ENCODE data around the gene SH2D3C.

SH2D3C gene

DNA sequence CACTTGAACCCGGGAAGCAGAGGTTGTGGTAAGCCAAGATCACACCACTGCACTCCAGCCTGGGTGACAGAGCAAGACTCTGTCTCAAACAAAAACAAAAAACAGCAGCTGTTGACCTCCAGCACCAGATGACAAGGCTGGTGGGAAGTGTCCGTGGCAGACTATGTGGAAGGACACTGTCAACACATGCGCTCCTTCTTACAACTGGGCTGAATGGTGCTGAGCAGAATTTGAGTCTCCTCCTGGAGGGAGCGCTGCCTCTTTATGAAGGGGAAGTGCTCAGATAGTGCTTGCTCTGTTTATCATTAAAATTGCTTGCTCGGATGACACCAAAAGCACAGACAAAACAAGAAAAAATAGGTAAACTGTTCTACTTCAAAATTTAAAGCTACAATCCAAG is 80.9 kb downstream of the SH2D3C start:
- DNase-seq = no peak
- Histone ChIP-seq H2AFZ (ENCODE audit: insufficient read depth, low read length, poor library complexity) (no peak overlapping the region), H3K4me1 (ENCODE audit: control insufficient read depth in 1 of 2, insufficient read depth in 2 of 2, low read length in 2 of 2) (peaks cover 0 to 3% of the 10 kb centered on the region in 2 experiments), H2BK5ac (ENCODE audit: low read depth, low read length, poor library complexity) (no peak overlapping the region), H3K18ac (ENCODE audit: low read length) (no peak overlapping the region), H3K4ac (ENCODE audit: low read depth, low read length) (no peak overlapping the region), H4K8ac (ENCODE audit: low read depth, low read length) (no peak overlapping the region), H3K14ac (ENCODE audit: low read length) (no peak overlapping the region), H2BK12ac (ENCODE audit: low read length) (no peak overlapping the region), H3K4me3 (ENCODE audit: low read depth, low read length) (no peak overlapping the region), H3K79me1 (ENCODE audit: low read length) (peaks cover 3% of the 10 kb centered on the region), H3K36me3 (ENCODE audit: control insufficient read depth in 1 of 2, insufficient read depth in 2 of 2, low read length in 2 of 2) (peaks cover 0 to under 1% of the 10 kb centered on the region in 2 experiments), H4K12ac (ENCODE audit: low read depth, low read length) (no peak overlapping the region), H3K9me3 (ENCODE audit: insufficient read depth, low read depth, low read length) (no peaks in the 10 kb centered on the region), H2AK5ac (ENCODE audit: low read length) (no peak overlapping the region), H3K27ac (ENCODE audit: low read depth, low read length) (no peak overlapping the region), H2BK120ac (ENCODE audit: insufficient read depth, low read length, poor library complexity) (no peak overlapping the region), H3K9ac (ENCODE audit: low read length) (no peak overlapping the region), H4K91ac (ENCODE audit: low read depth, low read length) (no peak overlapping the region), H3K79me2 (ENCODE audit: control insufficient read depth, insufficient read depth, low read length, poor library complexity) (no peaks in the 10 kb centered on the region), H3K23ac (ENCODE audit: low read length) (no peak overlapping the region), H3K27me3 (ENCODE audit: insufficient read depth, low read length) (no peaks in the 10 kb centered on the region), H3K4me2 (ENCODE audit: low read length) (no peak overlapping the region)
- WGBS (ENCODE audit: extremely low coverage, insufficient coverage, insufficient read length) = no CpG with 5 or more reads among the region's 5 CpGs

DNA sequence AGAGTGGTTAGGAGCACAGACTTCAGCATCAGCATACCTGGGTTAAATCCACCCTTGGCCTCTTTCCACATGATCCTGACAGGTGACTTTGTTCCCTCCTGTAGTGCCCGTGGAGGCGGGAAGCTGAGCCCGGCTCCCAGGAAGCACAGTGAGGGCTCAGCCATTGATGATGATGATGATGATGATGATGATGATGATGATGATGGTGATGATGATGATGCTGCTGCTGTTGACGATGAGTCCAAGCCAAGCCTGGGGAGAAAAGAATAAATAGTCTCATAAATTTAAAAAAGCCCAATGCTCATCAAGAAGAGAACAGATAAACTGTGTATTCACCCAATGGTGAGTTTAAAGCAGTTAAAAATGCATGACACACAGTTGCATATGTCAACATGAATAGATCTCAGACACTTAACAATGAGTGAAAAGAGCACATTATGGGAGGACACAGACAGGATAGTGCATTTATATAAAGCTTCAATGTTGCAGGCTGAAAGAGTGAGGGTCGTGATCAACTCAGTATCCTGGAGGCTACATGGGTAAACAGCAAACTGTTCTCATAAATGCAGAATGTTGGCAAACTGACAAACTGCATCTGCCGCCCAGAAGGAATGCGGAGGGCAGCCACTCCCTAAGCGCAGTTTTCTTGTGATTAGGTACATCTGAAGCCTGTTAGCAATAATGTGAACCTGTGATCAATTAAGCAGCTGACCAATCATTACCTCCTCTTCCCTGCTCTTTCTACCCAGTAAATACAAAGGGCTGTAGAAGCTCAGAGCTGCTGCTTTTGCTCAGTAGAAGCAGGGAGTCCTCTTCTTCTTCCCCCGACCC is 83.4 kb downstream of the SH2D3C start:
- WGBS (ENCODE audit: extremely low coverage, insufficient coverage, insufficient read length) = no CpG with 5 or more reads among the region's 9 CpGs
- no peak overlapping the region for H2BK120ac ChIP-seq (ENCODE audit: insufficient read depth, low read length, poor library complexity)

DNA sequence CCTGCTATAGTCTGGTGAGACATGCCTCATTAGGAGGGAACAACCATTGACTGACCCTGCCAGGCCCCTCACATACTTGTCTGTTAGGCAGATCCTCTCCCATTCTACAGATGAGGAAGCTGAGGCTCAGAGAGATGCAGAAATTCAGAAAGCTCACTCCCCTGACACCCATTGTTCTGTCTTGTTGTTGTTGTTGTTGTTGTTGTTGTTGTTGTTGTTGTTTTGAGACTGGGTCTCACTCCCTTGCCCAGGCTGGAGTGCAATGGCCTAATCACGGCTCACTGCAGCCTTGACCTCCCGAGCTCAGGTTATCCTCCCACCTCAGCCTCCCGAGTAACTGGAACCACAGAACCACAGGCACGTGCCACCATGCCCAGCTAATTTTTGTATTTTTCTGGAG is 84.8 kb downstream of the SH2D3C start:
- no peaks in the 10 kb centered on the region for H3K4me1 ChIP-seq (ENCODE audit: control insufficient read depth in 1 of 2, insufficient read depth in 2 of 2, low read length in 2 of 2)
- no peak overlapping the region for H3K23ac ChIP-seq (ENCODE audit: low read length)
- DNase-seq = no peak
- no peak overlapping the region for H2AFZ ChIP-seq (ENCODE audit: insufficient read depth, low read length, poor library complexity)
- no peak overlapping the region for H4K91ac ChIP-seq (ENCODE audit: low read depth, low read length)
- H4K12ac ChIP-seq (ENCODE audit: low read depth, low read length) = no peak overlapping the region
- H2BK120ac ChIP-seq (ENCODE audit: insufficient read depth, low read length, poor library complexity) = no peak overlapping the region
- no peak overlapping the region for H3K4me2 ChIP-seq (ENCODE audit: low read length)
- H4K8ac ChIP-seq (ENCODE audit: low read depth, low read length) = no peak overlapping the region
- H3K27me3 ChIP-seq (ENCODE audit: insufficient read depth, low read length) = no peaks in the 10 kb centered on the region
- no peak overlapping the region for H2BK5ac ChIP-seq (ENCODE audit: low read depth, low read length, poor library complexity)
- no peak overlapping the region for H2AK5ac ChIP-seq (ENCODE audit: low read length)
- no peak overlapping the region for H3K9ac ChIP-seq (ENCODE audit: low read length)
- peaks cover 11 to 13% of the 10 kb centered on the region in 2 experiments for H3K36me3 ChIP-seq (ENCODE audit: control insufficient read depth in 1 of 2, insufficient read depth in 2 of 2, low read length in 2 of 2)
- H3K9me3 ChIP-seq (ENCODE audit: insufficient read depth, low read depth, low read length) = no peaks in the 10 kb centered on the region
- no peak overlapping the region for H3K4ac ChIP-seq (ENCODE audit: low read depth, low read length)
- no peak overlapping the region for H3K18ac ChIP-seq (ENCODE audit: low read length)
- no peak overlapping the region for H3K27ac ChIP-seq (ENCODE audit: low read depth, low read length)
- WGBS (ENCODE audit: extremely low coverage, insufficient coverage, insufficient read length) = no CpG with 5 or more reads among the region's 4 CpGs
- no peaks in the 10 kb centered on the region for H3K79me1 ChIP-seq (ENCODE audit: low read length)
- no peaks in the 10 kb centered on the region for H3K79me2 ChIP-seq (ENCODE audit: control insufficient read depth, insufficient read depth, low read length, poor library complexity)
- no peak overlapping the region for H2BK12ac ChIP-seq (ENCODE audit: low read length)
- H3K14ac ChIP-seq (ENCODE audit: low read length) = no peak overlapping the region
- no peak overlapping the region for H3K4me3 ChIP-seq (ENCODE audit: low read depth, low read length)

More for the DNA sequence above, 83.4 kb downstream of the SH2D3C start:
- Histone ChIP-seq H4K91ac (ENCODE audit: low read depth, low read length) (no peak overlapping the region), H3K79me1 (ENCODE audit: low read length) (peaks cover 3% of the 10 kb centered on the region), H3K9me3 (ENCODE audit: insufficient read depth, low read depth, low read length) (no peaks in the 10 kb centered on the region), H2AFZ (ENCODE audit: insufficient read depth, low read length, poor library complexity) (no peak overlapping the region), H3K23ac (ENCODE audit: low read length) (no peak overlapping the region), H3K9ac (ENCODE audit: low read length) (no peak overlapping the region), H4K12ac (ENCODE audit: low read depth, low read length) (no peak overlapping the region), H2BK12ac (ENCODE audit: low read length) (no peak overlapping the region), H4K8ac (ENCODE audit: low read depth, low read length) (no peak overlapping the region), H3K36me3 (ENCODE audit: control insufficient read depth in 1 of 2, insufficient read depth in 2 of 2, low read length in 2 of 2) (peaks cover 3 to 8% of the 10 kb centered on the region in 2 experiments), H3K27ac (ENCODE audit: low read depth, low read length) (no peak overlapping the region), H3K4me1 (ENCODE audit: control insufficient read depth in 1 of 2, insufficient read depth in 2 of 2, low read length in 2 of 2) (peaks cover 0 to 3% of the 10 kb centered on the region in 2 experiments), H3K4me2 (ENCODE audit: low read length) (no peak overlapping the region), H2BK5ac (ENCODE audit: low read depth, low read length, poor library complexity) (no peak overlapping the region), H3K4ac (ENCODE audit: low read depth, low read length) (no peak overlapping the region), H3K4me3 (ENCODE audit: low read depth, low read length) (no peak overlapping the region), H3K27me3 (ENCODE audit: insufficient read depth, low read length) (no peaks in the 10 kb centered on the region), H2AK5ac (ENCODE audit: low read length) (no peak overlapping the region), H3K18ac (ENCODE audit: low read length) (no peak overlapping the region), H3K14ac (ENCODE audit: low read length) (no peak overlapping the region), H3K79me2 (ENCODE audit: control insufficient read depth, insufficient read depth, low read length, poor library complexity) (no peaks in the 10 kb centered on the region)
- DNase-seq = no peak

DNA sequence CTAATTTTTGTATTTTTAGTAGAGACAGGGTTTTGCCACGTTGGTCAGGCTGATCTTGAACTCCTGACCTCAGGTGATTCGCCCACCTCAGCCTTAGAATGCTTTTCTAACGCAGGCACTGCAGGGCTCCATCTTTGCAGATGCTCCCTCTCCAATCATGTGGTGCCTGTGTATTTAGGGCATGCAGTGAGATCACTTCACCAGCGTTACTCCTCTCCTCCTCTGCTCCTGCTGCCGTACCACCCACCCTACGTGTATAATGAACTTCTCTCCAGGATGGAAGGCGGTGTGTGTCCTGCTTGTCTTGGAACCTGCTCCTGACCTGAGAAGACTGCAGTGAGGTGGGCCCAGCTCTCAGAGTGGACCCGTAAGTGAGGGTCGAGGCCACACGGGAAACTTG is 85.3 kb downstream of the SH2D3C start:
- no peak overlapping the region for H4K12ac ChIP-seq (ENCODE audit: low read depth, low read length)
- no peak overlapping the region for H3K14ac ChIP-seq (ENCODE audit: low read length)
- no peak overlapping the region for H2BK12ac ChIP-seq (ENCODE audit: low read length)
- no peaks in the 10 kb centered on the region for H3K9me3 ChIP-seq (ENCODE audit: insufficient read depth, low read depth, low read length)
- no peak overlapping the region for H2AK5ac ChIP-seq (ENCODE audit: low read length)
- no peaks in the 10 kb centered on the region for H3K79me2 ChIP-seq (ENCODE audit: control insufficient read depth, insufficient read depth, low read length, poor library complexity)
- no peak overlapping the region for H3K9ac ChIP-seq (ENCODE audit: low read length)
- no peaks in the 10 kb centered on the region for H3K4me1 ChIP-seq (ENCODE audit: control insufficient read depth in 1 of 2, insufficient read depth in 2 of 2, low read length in 2 of 2)
- H3K23ac ChIP-seq (ENCODE audit: low read length) = no peak overlapping the region
- H3K27ac ChIP-seq (ENCODE audit: low read depth, low read length) = no peak overlapping the region
- H3K18ac ChIP-seq (ENCODE audit: low read length) = no peak overlapping the region
- H3K4me3 ChIP-seq (ENCODE audit: low read depth, low read length) = no peak overlapping the region
- no peak overlapping the region for H4K8ac ChIP-seq (ENCODE audit: low read depth, low read length)
- no peak for DNase-seq
- WGBS (ENCODE audit: extremely low coverage, insufficient coverage, insufficient read length) = no CpG with 5 or more reads among the region's 10 CpGs
- H2BK5ac ChIP-seq (ENCODE audit: low read depth, low read length, poor library complexity) = no peak overlapping the region
- H3K27me3 ChIP-seq (ENCODE audit: insufficient read depth, low read length) = no peaks in the 10 kb centered on the region
- no peak overlapping the region for H3K4me2 ChIP-seq (ENCODE audit: low read length)
- H3K79me1 ChIP-seq (ENCODE audit: low read length) = no peaks in the 10 kb centered on the region
- H2AFZ ChIP-seq (ENCODE audit: insufficient read depth, low read length, poor library complexity) = no peak overlapping the region
- H2BK120ac ChIP-seq (ENCODE audit: insufficient read depth, low read length, poor library complexity) = no peak overlapping the region
- H3K4ac ChIP-seq (ENCODE audit: low read depth, low read length) = no peak overlapping the region
- H4K91ac ChIP-seq (ENCODE audit: low read depth, low read length) = no peak overlapping the region
- H3K36me3 ChIP-seq (ENCODE audit: control insufficient read depth in 1 of 2, insufficient read depth in 2 of 2, low read length in 2 of 2) = peaks cover 11 to 13% of the 10 kb centered on the region in 2 experiments
